Measurements from ENCODE around the gene TCFL5.

The TCFL5 gene

GRCh38 chr20:62855120-62855519 is 6.5 kb downstream of the TCFL5 start:
- Histone ChIP-seq H3K4me3 (ENCODE audit: low read depth, low read length) (no peak overlapping the region), H3K27ac (ENCODE audit: extremely low read depth, low read depth, low read length) (no peak overlapping the region), H3K9me3 (ENCODE audit: control insufficient read depth, insufficient read depth, low read depth, low read length) (no peaks in the 10 kb centered on the region), H3K36me3 (ENCODE audit: control insufficient read depth in 2 of 2, insufficient read depth in 1 of 2, low read length in 2 of 2) (peaks cover 9 to 83% of the 10 kb centered on the region in 2 experiments; a peak in 2 of 3 replicates), H3K4me1 (ENCODE audit: control insufficient read depth, insufficient read depth, low read length) (no peaks in the 10 kb centered on the region)
- TF ChIP-seq ZNF747 (tag by site-specific recombination; IDR thresholded peaks at IDR 0.05): no peak
- TF ChIP-seq SCRT2 (tag by site-specific recombination; IDR thresholded peaks at IDR 0.05): peak; percentile 88
- POLR2A ChIA-PET: no interaction called here
- CTCF ChIA-PET: interaction anchor here (0.7 to 0.9 kb wide), 2 partner anchors 14 to 44 kb away, joined by 3 read pairs; no protein-coding TSS in a partner anchor

DNA sequence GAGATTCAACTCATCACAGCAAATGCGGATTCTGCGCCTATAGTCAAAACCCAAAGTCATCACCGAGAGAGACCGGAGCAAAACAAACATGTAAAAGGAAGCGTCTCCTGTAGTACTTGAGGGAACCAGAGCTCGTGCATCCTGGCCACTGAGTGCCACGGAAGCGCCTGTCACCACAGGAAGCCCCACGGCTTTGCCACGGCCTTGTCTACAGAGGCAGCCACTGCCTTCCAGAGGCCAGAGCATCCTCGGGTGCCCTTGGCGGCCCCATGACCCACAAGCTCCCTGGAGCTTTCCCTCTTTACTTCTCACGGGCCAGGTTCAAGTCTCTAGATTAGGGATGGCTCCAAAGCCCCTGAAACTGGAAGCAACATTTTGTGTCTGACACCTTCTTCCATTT is 7.5 kb downstream of the TCFL5 start:
- no peak for TF ChIP-seq ZNF132 (tag by site-specific recombination; IDR thresholded peaks at IDR 0.05; ENCODE audit: borderline replicate concordance)
- no peak for TF ChIP-seq ZBTB8A (tag by site-specific recombination; IDR thresholded peaks at IDR 0.05)
- TF ChIP-seq ZNF791 (tag by site-specific recombination; IDR thresholded peaks at IDR 0.05): no peak
- no peak for TF ChIP-seq GFI1B (tag by site-specific recombination; IDR thresholded peaks at IDR 0.05)
- TF ChIP-seq ZNF23 (tag by site-specific recombination; IDR thresholded peaks at IDR 0.05; ENCODE audit: borderline replicate concordance): no peak
- TF ChIP-seq, protein P1, sequence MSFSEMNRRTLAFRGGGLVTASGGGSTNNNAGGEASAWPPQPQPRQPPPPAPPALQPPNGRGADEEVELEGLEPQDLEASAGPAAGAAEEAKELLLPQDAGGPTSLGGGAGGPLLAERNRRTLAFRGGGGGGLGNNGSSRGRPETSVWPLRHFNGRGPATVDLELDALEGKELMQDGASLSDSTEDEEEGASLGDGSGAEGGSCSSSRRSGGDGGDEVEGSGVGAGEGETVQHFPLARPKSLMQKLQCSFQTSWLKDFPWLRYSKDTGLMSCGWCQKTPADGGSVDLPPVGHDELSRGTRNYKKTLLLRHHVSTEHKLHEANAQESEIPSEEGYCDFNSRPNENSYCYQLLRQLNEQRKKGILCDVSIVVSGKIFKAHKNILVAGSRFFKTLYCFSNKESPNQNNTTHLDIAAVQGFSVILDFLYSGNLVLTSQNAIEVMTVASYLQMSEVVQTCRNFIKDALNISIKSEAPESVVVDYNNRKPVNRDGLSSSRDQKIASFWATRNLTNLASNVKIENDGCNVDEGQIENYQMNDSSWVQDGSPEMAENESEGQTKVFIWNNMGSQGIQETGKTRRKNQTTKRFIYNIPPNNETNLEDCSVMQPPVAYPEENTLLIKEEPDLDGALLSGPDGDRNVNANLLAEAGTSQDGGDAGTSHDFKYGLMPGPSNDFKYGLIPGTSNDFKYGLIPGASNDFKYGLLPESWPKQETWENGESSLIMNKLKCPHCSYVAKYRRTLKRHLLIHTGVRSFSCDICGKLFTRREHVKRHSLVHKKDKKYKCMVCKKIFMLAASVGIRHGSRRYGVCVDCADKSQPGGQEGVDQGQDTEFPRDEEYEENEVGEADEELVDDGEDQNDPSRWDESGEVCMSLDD (tag by site-specific recombination; IDR thresholded peaks at IDR 0.05): no peak
- no peak for TF ChIP-seq PRDM4 (tag by site-specific recombination; IDR thresholded peaks at IDR 0.05)
- no peak for TF ChIP-seq ZNF335 (tag by site-specific recombination; conservative IDR thresholded peaks at IDR 0.05)
- TF ChIP-seq ZSCAN23 (tag by site-specific recombination; IDR thresholded peaks at IDR 0.05): no peak
- TF ChIP-seq GLI2 (tag by site-specific recombination; IDR thresholded peaks at IDR 0.05; ENCODE audit: borderline replicate concordance, low read depth): no peak
- no peak for TF ChIP-seq REST (tag by site-specific recombination; IDR thresholded peaks at IDR 0.05)
- TF ChIP-seq TSHZ1 (tag by site-specific recombination; IDR thresholded peaks at IDR 0.05; ENCODE audit: borderline replicate concordance): no peak
- 0 out of 2 replicates have a peak, but pooled peaks have one; percentile 16 for TF ChIP-seq ZNF600 (tag by site-specific recombination; IDR thresholded peaks at IDR 0.05)
- TF ChIP-seq, protein P2, sequence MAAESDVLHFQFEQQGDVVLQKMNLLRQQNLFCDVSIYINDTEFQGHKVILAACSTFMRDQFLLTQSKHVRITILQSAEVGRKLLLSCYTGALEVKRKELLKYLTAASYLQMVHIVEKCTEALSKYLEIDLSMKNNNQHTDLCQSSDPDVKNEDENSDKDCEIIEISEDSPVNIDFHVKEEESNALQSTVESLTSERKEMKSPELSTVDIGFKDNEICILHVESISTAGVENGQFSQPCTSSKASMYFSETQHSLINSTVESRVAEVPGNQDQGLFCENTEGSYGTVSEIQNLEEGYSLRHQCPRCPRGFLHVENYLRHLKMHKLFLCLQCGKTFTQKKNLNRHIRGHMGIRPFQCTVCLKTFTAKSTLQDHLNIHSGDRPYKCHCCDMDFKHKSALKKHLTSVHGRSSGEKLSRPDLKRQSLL (tag by site-specific recombination; IDR thresholded peaks at IDR 0.05): peak; percentile 8; the same call in 1 of the 2 replicates
- ChIA-PET POLR2A (interaction anchor here (0.5 to 1.0 kb wide), 2 partner anchors 33 to 47 kb away, joined by 4 read pairs; no protein-coding TSS in a partner anchor), CTCF (no interaction called here)
- H3K27ac ChIP-seq (ENCODE audit: extremely low read depth, low read depth, low read length): no peak overlapping the region
- H3K9me3 ChIP-seq (ENCODE audit: control insufficient read depth, insufficient read depth, low read depth, low read length): no peaks in the 10 kb centered on the region
- peaks cover 9 to 88% of the 10 kb centered on the region in 2 experiments; a peak in 2 of 3 replicates for H3K36me3 ChIP-seq (ENCODE audit: control insufficient read depth in 2 of 2, insufficient read depth in 1 of 2, low read length in 2 of 2)
- H3K4me3 ChIP-seq (ENCODE audit: low read depth, low read length): no peak overlapping the region
- H3K4me1 ChIP-seq (ENCODE audit: control insufficient read depth, insufficient read depth, low read length): no peaks in the 10 kb centered on the region
